H4 (cell line): Measurements from ENCODE around the gene TENM4. TPM values are rescaled to one million over a fixed set of nuclear protein-coding genes. Genes with fewer than 3 reads are reported as not detected.

ENCODE experiments used
- DNase-seq: peaks from one replicate; pipeline ENCODE4 v3.0.0-alpha.2; 2015; ENCODE audit warnings: low spot score
- total RNA-seq: library from RNA; depleted of rRNA; stranded (reverse); fragments of >200 nt; shearing (Covaris generic); gene quantifications from 2 replicates; pipeline ENCODE4 v1.2.3, GENCODE V29; 2014

The TENM4 gene
- total RNA-seq, 1 experiment from 2014 or later = 0.31 TPM

DNA sequence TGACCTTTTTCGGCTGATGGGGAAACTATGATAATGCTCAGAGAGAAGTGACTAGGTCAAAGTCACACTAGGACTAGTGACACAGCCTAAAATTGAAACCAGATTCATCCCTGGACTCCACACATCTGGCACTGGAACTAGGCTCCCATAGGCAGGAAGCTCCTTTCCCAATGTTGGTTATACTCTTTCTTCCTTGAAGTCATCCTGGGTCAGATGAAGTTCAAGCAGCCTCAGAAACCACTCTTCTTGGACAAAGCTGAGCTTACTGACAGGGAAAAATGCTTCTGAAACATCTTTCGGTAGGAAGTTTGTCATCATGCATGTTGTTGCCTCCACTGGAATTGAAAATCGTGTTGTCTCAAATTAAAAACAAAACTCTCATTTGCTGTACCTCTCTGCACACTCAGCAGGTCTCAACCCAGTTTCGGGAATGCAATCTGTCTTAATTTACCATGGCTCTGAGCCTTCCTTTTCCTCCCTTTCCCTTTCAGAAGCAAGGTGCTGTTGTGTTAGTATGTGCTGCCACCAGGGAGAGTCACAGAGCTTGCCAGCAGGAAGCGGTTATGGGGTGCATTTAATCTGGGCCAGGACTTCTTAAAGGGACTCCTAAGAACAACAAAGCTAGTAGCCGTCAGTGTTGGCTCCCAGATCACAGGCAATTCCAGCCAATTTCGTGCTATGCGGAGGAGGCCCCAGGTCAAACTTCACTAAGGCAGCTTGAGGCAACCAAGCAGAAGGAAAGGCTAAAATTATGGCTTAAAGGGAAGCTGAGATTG lies 384.8 kb downstream of the TENM4 start:
- peak; percentile 22 for DNase-seq

DNA sequence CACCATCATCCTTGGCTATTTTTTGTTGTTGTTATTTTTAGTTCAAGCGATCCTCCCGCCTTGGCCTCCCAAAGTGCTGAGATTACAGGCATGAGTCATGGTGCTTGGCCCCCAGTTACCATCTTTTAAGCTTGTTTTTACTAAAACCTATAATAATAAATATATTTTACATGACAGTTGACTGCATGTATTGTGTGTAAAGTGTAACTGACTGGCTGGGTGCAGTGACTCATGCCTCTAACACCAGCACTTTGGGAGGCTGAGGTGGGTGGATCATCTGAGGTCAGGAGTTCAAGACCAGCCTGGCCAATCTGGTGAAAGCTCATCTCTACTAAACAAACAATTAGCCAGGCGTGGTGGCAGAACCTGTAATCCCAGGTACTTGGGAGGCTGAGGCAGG lies 386.2 kb downstream of the TENM4 start:
- peak; percentile 23 for DNase-seq

DNA sequence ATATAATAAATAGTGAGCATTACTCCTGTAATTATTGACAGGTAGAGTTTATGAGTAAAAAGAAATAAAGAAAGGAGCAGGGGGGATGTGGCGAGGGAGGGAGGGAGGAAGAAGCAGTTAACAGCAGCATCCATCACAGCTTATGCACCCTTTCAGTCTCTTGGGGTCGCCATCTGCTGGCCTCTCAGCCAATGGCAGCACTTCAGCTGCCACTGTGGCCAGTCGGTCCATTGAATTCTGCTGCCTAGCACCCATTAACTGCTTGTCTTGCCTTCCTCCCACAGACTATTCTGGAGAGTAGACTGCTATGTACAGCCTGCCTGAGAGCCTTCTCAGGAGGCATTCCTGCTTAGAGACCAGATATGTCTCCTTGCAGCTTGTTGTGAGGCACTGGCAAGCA lies 388.3 kb downstream of the TENM4 start:
- DNase-seq = no peak

DNA sequence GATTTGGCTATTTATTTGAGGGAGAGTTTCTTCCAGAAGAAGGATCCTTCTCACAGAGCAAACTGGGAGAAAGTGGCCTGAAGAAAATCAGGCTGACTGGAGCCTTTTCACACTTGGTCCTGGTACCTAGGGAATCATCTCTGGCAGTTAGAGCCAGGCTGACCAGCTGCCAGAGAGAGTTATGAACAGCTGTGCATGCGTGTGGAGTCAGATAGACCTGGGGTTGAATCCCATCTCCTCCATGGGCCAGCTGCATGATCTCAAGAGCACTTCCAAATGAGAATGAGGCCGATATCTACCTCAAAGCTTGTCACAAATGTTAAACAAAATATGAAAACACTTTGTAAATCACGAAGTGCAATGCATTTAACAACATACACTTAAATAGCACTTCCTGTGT lies 390.0 kb downstream of the TENM4 start:
- DNase-seq = no peak

DNA sequence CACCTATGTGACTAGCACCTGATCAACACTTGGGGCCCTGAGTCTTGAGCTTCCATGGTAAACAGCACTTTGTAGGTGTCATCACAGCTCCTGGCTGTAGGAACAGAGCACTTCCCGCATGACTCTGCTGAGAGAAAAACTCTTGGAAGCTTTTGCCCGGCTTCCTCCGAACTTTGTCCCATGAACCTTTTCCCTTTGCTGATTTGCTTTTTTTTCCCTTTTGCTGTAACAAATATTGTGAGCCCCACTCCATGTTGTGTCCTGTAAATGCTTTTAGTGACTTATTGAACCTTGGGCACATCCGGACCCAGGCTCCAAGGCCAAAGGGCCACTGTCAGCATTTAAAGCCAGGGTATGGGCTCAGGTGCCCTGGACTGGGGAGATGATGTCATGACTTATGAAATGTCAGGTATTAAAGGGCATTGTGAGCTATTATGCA lies 391.1 kb downstream of the TENM4 start:
- DNase-seq = no peak

DNA sequence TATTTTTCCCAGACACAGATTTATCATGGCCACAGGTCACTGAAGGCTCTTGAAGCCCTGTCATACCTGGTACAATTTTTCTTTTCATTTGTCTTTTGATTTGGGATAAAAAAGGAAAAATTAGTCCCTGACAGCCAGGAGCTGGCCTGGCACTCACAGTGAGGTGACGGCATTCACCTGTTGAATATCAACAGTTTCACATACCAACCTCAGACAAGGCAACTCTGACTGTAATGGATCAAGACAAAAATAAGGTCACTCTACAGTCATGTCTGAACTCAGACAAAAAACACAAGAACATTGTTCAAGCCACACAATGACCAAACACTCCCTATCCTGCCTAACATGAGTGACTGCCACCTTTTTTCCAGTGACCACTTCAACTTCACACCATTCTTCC lies 392.9 kb downstream of the TENM4 start:
- no peak for DNase-seq

DNA sequence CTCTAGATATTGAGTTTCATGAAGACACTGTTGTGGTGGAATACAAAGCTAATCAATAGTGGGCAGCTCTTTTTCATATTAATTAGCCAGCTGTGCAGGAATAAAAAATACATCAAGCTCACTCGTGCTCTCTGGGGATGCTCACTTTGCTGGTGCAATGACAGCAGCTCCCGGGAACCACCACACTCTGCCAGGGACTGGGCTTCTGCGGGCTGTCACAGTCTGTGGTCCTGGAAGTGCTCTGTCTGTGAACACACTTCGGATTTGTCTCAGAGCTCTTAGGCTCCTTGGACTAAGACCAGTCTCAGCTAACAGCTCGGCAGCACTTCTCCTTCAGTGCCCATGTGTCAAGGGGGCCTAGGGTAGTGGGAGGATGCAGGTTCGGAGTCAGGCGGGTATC lies 393.5 kb downstream of the TENM4 start:
- DNase-seq = no peak

DNA sequence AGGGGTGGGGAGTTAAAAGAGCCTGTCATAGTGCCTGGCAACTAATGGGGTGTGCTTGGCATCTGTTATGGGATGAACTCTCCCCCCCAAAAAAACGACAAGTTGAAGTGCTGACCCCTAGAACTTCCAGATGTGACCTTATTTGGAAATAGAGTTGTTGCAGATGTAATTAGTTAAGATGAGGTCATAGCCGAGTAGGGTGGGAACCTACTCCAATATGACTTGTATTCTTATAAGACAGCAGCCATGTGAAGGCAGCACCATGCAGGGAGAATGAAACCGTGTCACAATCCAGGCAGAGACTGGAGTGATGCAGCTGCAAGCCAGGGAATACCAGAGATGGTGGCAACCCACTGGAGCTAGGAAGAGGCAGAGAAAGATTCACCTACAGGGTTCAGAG lies 394.5 kb downstream of the TENM4 start:
- no peak for DNase-seq

DNA sequence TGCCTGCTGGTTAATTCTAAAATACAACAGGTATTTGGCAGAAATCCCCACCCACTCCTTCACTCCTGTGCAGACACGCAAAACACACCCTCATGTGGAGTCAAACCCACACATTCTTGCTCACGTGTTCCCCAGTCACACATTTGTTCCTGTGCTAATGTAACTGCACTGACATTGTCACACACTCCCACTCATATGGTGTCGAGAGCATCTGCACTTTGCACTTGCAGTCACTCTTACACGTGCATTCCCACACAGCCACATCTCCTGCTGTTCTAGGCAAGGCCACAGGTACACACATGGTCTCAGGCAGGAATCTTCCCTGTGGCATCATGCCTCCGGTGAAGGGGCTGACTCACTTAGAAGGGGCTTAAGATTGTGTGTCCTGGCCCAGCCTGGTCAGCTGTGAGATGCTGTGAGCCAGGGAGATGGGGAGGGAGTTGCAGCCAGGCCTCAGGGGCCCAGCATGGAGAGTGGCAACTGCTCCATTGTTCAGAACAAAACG lies 395.0 kb downstream of the TENM4 start:
- DNase-seq = no peak

DNA sequence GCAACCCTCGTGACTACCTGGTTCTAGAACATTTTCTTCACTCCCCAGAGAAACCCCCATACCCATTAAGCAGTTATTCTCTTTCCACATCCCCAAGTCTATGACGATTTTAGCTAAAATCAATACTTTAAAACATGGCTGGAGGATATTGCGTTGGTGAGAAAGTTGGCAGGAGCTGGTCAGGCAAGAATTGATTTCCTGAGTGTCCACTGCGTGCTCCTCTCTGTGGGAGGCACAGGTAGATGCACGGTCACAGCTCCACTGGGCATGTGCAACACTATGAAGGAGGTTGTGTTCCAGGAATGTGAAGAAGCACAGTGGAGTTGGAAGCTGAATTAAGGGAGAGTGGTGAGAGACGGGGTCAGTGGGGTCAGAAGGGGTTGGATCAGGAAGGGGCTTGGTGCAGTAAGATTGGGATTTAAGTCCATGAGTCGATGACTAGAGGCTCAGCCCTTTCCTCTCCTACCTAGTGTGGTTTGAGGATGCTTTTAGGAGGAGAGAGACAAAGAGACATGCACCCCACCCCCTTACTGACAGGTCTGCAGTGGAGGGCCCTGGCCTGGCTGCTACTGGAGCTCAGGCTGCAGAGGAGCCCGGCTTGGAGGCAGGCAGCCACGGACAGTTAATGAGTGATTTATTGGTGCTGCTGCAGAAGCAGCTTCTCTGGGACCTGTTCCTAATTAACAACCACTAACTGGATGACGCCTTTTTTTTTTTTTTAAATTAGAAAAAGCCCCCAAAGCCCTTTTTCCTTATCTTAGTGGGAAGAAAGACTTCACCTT lies 395.6 kb downstream of the TENM4 start:
- DNase-seq = no peak

DNA sequence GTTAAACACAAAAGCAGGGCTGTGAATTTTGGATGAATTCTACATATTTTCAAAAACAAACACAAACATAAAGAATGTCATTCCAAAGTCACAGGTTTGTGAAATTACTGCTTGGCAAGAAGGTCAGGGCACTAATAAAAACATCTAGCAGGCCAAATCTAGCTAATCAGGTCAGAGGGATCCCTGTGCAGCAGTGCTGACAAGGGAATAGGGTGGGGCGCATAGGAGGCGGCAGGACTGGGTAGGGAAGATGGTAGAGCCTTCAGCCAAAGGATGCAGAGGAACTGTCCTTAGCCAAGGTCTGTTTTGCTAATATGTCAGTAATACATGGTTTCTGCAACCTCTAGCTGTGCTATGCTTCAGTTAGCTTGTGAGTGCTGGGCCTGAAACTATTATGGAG lies 396.6 kb downstream of the TENM4 start:
- no peak for DNase-seq

DNA sequence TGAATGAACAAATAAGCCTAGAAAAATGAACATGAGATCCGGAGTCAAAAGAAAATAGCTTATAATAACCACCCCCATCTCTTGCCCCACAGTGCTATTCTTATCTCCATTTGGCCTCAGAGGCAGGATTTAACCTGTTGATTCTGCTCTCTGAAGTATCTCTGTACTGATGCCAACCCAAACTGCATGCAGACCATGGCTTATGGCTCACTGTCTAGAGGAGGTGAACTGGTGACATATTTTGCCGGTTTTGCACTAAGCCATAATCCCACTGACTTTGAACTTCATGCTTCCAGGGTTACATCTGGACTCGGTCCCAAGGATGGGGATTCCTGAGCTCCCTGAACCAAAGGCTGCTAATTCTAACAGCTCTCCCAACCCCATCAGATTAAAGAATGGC lies 397.1 kb downstream of the TENM4 start:
- DNase-seq = no peak

DNA sequence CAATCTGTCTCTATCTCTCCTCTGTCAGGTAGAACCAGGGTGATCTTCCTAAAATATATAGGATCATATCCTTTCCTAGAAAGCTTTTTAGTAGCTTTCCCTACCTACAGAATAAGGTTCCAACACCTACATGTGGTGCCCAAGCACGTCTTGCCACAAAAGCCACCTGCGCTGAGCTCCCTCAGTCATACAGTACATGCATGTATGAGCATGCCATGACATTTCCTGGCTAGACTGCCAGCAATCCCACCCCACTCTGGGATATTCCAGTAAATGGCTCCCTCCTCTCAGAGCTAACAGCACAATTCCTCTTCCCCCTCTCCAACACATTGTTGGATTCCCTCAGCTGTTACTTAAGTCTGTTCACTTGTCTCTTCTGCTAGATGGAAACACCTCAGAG lies 398.0 kb downstream of the TENM4 start:
- no peak for DNase-seq

DNA sequence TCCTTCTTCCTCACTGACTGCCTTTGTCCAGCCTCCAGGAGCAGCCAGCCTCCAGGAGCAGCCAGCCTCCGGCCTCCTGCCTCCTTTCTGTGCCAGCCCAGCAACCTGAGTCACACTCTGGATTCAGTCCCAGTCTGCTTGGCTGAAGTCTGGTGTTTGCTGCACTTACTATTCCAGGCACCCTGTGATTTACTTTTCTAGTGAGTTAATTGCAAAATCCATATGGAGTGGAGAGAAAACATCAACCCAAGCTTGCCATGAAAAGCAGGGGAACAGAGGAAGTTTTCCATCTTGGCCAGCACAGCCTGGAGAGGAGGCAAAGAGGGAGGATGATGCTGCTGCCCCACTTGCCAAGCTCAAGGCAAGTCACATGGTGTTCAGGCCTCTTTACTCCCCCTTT lies 400.5 kb downstream of the TENM4 start:
- DNase-seq = peak; percentile 46

DNA sequence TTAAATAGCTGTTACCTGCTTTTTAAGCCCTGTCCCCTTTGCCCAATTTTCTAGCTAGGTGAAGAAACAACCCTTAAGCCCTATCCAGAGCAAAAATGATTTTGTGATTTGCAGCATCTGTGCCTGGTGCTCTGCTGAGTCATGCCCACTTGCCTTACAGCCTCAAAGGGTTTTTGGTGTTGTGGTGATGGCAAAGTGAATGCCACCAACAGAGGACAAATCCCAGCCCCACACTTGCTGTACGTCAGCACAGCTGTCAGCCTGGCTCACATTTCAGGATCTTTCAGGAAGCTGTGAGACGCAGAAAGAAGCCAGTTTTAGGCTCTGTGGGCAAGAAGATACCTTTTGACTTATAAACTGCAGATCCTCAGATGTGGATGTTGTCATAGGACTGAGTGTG lies 401.7 kb downstream of the TENM4 start:
- DNase-seq = peak; percentile 83

DNA sequence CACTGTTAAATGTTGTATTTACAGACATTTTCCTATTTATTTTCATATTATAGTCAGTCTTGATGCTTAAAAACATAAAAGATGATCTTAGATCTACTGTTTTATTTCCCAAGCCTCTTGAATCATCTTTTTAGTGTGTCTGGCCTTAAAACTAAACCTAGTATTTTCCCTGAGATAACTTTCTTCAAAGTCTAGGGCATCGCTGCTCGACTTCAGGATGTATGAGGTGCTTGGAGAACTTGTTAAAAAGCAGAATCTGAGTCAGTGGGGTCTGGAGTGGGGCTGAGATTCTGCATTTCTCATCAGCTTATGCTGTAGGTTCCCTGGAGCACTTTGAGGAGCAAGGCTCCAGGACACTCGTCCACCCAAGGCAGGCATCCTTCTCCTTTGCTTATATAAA lies 404.9 kb downstream of the TENM4 start:
- no peak for DNase-seq

DNA sequence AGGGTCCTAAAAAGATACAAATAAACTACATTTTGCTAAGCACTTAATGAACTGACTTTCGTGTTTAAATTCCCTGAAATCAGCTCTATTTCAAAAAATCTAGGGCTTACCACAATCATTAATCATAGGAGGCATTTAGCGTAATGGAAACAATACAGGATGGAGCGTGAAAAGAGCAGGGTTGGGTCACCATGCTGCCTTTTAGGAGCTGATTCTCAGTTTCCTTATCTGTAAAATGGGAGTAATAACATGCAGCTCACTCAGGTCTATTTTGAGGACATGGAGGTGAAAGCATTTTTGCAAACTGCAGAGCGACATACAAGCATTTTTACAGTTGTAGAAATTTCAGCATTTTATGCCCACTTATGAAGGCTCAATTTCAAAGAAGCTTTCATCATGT lies 407.0 kb downstream of the TENM4 start:
- DNase-seq = no peak

DNA sequence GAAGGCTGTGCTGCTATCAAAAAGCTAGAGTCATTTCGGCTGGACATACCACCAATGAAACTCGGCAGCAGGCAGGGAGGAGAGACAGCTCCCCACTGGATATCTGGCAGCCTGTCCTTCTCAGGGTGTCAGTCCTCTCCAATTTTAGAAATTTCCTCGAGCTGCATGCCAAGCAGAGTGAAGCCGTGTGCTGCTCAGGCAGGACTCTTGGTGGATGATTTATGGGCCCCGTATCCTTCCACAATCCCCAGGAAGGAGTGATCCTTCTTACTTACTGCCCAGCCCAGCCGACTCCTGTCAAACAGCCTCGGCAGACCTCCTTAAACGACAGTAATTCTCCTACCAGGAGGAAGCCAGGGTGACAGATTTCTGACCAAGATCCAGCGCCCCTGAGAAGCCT lies 410.4 kb downstream of the TENM4 start:
- no peak for DNase-seq

DNA sequence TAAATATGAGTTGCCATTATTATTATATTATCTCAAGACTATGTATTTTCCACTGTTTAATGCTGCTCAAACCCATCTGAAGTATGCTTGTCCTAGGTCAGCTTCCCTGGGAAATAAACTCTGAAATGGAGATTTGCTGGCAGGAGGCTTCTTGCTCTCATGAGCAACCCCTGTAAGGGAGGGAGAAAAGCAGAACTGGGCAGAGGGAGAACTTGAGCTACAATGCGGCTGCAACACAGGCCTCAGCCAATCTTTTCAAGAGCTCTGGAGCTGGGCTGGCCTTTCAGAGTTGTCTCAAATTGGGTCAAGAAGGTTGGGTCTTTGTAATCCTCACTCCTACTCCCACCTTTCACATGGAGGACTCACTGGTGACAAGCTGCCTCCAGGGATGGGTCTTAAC lies 412.6 kb downstream of the TENM4 start:
- DNase-seq = no peak

DNA sequence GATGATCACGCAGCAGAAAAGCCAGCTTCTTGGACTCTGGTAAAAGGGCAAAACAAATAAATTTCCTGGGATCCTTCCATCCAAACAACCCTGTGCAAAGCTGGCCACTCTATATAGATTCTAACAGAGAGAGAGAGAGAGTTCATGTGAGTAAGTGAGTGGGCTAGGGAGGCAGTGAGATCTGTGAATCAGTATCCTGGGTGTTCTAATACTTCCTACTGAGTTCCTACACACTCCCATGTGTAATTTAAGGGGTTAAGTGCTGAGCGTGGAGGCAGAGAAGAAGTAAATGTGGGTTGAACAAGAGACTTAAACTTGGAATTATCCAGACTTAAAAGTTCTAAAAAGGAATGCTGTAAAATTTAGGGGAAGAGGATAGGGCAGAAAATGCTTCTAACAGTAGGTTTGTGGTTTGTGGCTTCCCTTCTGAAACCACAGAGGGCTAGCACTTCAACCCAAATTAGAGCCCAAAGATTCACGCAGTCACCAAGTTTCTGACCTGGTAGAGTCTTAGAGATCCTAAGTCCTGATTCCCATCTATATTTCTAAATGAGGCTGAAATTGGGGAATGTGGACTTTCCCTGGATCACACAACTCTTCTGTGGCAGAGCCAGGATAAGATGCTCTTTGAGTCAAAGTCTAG lies 413.9 kb downstream of the TENM4 start:
- DNase-seq = no peak

DNA sequence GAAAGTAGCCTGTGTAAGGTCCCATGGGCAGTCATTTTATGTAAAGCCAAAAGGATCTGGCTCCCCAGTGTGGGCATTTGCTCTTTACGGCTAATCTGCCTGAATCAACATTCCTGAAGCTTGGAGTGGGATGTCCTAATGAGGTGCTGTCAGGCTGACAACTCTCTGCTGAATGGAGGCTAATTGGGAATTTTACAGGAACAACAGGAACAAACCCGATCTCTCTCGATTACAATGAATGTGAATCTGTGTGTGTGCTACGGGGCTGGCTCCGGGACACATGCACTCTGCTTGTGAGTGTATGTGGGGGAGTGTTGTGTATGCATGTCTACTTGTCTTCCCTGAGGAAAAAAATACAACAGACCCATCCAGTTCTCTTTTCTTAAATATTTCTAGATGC lies 415.2 kb downstream of the TENM4 start:
- DNase-seq = no peak

DNA sequence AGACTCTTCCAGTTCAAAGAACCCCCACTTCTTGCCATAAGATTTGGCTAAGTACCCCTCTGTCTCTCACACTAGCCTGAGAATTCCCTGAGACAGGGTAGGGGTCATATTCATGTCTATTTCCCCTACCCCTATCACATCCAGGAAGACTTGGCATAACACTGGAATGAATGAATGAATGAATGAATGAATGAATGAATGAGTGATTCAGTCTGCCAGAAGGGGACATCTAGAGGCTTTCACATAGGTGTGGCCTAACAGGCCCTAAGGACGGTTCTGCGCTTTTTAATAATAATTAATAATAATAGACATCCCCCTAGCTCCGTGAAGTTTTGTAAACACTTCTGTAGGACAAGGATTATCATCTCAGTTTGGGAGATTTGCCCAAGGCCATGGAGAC lies 415.7 kb downstream of the TENM4 start:
- DNase-seq = no peak

DNA sequence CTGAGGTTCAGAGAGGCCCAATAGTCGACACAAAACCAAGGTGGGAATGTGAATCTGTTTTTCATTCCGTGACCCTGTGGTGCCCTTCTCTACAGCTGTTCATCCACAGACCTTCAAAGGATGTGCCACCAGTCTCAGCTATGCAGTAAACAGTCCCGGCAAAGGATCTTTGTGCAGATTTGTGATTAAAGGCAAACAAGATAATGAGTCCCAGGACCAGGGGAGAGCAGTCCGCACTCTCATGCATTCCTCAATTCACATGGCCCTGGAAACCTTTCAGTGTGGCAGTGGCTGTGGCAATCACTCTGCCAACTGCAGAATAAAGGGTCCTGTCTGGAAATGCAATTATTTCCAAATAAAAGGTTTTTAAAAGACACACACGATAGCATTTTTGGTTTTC lies 418.6 kb downstream of the TENM4 start:
- no peak for DNase-seq
